Activated T-helper 1 cell treated with Interleukin-2 at 50 U/mL for 16 hours (primary cell): ENCODE data around the gene U2AF2.

Experiments used
- DNase-seq: peaks from one replicate; pipeline ENCODE4 v3.0.0-alpha.2; 2020; ENCODE audit warnings: low read depth

U2AF2 gene

GRCh38 chr19:55643003-55643886 is 11.6 kb upstream of the U2AF2 start, which contains the start of gene ZNF581:
Gene ZNF581, plus strand, starts transcription at chr19:55643649. Its CDS starts 923 bp downstream, at chr19:55644572.
- DNase-seq: peak; percentile 72

- no peak for DNase-seq
Measured at GRCh38 chr19:55643887-55644176, 11.0 kb upstream of the U2AF2 start.

GRCh38 chr19:55644191-55644833 is 10.5 kb upstream of the U2AF2 start:
- no peak for DNase-seq

- DNase-seq: no peak
Measured at GRCh38 chr19:55644842-55645511, 9.9 kb upstream of the U2AF2 start.

GRCh38 chr19:55645512-55645881 is 9.3 kb upstream of the U2AF2 start:
- DNase-seq: no peak

GRCh38 chr19:55646889-55647731 is 7.7 kb upstream of the U2AF2 start:
- no peak for DNase-seq

GRCh38 chr19:55647732-55648584 is 6.9 kb upstream of the U2AF2 start, which contains the start of gene CCDC106:
Gene CCDC106, plus strand, starts transcription at chr19:55648212. Its CDS starts 835 bp downstream, at chr19:55649047.
- no peak for DNase-seq

- no peak for DNase-seq
Measured at GRCh38 chr19:55648585-55649267, 6.1 kb upstream of the U2AF2 start.

GRCh38 chr19:55649268-55650125 is 5.3 kb upstream of the U2AF2 start:
- DNase-seq: no peak

- no peak for DNase-seq
Measured at GRCh38 chr19:55650126-55650557, 4.7 kb upstream of the U2AF2 start.

GRCh38 chr19:55650602-55651230 is 4.1 kb upstream of the U2AF2 start:
- DNase-seq: no peak

- no peak for DNase-seq
Measured at GRCh38 chr19:55651236-55651635, 3.6 kb upstream of the U2AF2 start.

GRCh38 chr19:55652311-55653128 is 2.3 kb upstream of the U2AF2 start:
- no peak for DNase-seq

- peak; percentile 98 for DNase-seq
Measured at GRCh38 chr19:55653651-55654322, 1.0 kb upstream of the U2AF2 start.

GRCh38 chr19:55654323-55654867 is 440 bp upstream of the U2AF2 start:
- DNase-seq: peak; percentile 96

GRCh38 chr19:55655648-55656040 is 809 bp downstream of the U2AF2 start:
- no peak for DNase-seq

- DNase-seq: no peak
Measured at GRCh38 chr19:55656552-55656951, 1.7 kb downstream of the U2AF2 start.
